GM19025 (cell line): ENCODE data around the gene LAIR1.
"Not testable (repeated sequence)": the region's sequence is repeated elsewhere in the genome, so short reads cannot be mapped to it uniquely, and the experiment has no call there.

ENCODE experiments used
- ATAC-seq: cut with Tn5 transposase; IDR thresholded peaks from one replicate; pipeline ENCODE4 v1.9.1; 2021; ENCODE audit warnings: mild to moderate bottlenecking, low read depth, moderate library complexity; ENCODE audit not compliant: unreplicated experiment

Gene LAIR1

GRCh38 chr19:54364775-54365257 is at the start of gene LAIR1:
LAIR1 (minus strand) TSS chr19:54364931; CDS start chr19:54364804, 127 bp downstream.
- ATAC-seq = no peak

GRCh38 chr19:54414156-54414555 is 49.4 kb upstream of the LAIR1 start:
- ATAC-seq = no peak

GRCh38 chr19:54412877-54413276 is 48.1 kb upstream of the LAIR1 start:
- no peak for ATAC-seq

GRCh38 chr19:54411033-54411432 is 46.3 kb upstream of the LAIR1 start:
- no peak for ATAC-seq

- no peak for ATAC-seq
These were observed 43.8 kb upstream of the LAIR1 start for GRCh38 chr19:54408456-54409026.

GRCh38 chr19:54407780-54408179 is 43.0 kb upstream of the LAIR1 start:
- ATAC-seq = no peak

GRCh38 chr19:54405628-54406027 is 40.9 kb upstream of the LAIR1 start:
- no peak for ATAC-seq

- no peak for ATAC-seq
These were observed 38.3 kb upstream of the LAIR1 start for GRCh38 chr19:54403054-54403453.

GRCh38 chr19:54400913-54401312 is 36.2 kb upstream of the LAIR1 start:
- no peak for ATAC-seq

GRCh38 chr19:54399189-54399588 is 34.5 kb upstream of the LAIR1 start:
- no peak for ATAC-seq

GRCh38 chr19:54395685-54396084 is 31.0 kb upstream of the LAIR1 start:
- ATAC-seq = no peak

GRCh38 chr19:54393381-54393780 is 28.6 kb upstream of the LAIR1 start:
- no peak for ATAC-seq

GRCh38 chr19:54392105-54392504 is 27.4 kb upstream of the LAIR1 start:
- no peak for ATAC-seq

- no peak for ATAC-seq
These were observed 26.9 kb upstream of the LAIR1 start for GRCh38 chr19:54391589-54392061.

GRCh38 chr19:54390942-54391577 is 26.3 kb upstream of the LAIR1 start:
- no peak for ATAC-seq

- ATAC-seq = no peak
These were observed 24.8 kb upstream of the LAIR1 start for GRCh38 chr19:54389553-54389952.

- ATAC-seq = no peak
These were observed 24.0 kb upstream of the LAIR1 start for GRCh38 chr19:54388802-54389139.

- no peak for ATAC-seq
These were observed 23.5 kb upstream of the LAIR1 start for GRCh38 chr19:54387991-54388801.

- ATAC-seq = no peak
These were observed 18.6 kb upstream of the LAIR1 start for GRCh38 chr19:54383330-54383729.

- not testable (repeated sequence) for ATAC-seq
These were observed 17.3 kb upstream of the LAIR1 start for GRCh38 chr19:54382041-54382440.

- no peak for ATAC-seq
These were observed 16.2 kb upstream of the LAIR1 start for GRCh38 chr19:54380897-54381296.
